Measurements from ENCODE around the gene S1PR4. TPM values are rescaled to one million over a fixed set of nuclear protein-coding genes. Genes with fewer than 3 reads are reported as not detected.

Gene S1PR4
- total and polyA plus RNA-seq, 9 of the 15 experiments (the other 6 are each of a cell fraction or from before 2014, with no cell fraction given), result 0.27 TPM; not detected in 8

DNA sequence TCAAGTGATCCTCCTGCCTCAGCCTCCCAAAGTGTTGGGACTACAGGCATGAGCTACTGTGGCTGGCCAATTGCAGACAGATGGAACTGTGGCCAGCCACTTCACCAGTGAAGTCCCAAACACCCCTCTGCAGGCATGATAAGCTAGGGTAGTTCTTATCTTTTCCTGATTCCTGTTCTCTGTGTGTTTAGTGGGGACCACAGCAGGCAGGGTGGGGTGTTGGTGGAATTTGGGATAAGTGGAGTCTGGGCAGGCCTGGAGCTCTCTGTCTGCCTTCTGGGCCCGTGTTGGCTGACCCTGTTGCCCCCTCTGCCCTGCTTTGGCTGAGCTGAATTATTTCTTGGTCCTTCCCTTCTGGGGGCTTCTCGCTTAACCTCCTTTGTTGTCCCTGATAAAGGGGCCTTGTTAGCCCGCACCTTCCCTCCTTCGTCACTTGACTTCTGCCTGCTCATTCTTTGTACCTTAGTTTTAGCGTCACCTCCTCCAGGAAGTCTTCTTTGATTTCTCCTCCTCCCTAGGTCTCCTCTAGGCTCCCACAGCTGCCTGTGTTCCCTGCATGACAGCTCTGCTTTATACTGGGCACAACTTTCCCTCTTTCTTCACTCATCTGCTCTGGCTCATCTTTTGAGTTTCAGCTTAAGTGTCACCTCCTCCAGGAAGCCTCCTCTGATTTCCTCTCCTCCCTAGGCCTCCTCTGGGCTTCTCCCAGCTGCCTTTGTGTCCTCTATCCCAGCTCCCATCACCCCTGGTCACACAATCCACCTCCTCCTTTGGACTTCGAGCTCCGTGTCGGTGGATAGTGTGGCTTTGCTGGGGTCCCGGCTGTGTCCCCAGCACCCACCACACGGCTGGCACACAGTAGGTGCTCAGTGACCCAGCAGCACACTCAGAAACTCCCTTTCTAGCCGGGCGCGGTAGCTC is 5.4 kb downstream of the S1PR4 start (continued):
- peak; percentile 87 for TF ChIP-seq TCF3 (CRISPR knock-in tag; IDR thresholded peaks at IDR 0.05)
- peak; percentile 71; the same call in 1 of the 2 replicates for TF ChIP-seq MTA1 (IDR thresholded peaks at IDR 0.05; ENCODE audit: borderline replicate concordance)
- peak; percentile 70 for TF ChIP-seq SMARCA4 (IDR thresholded peaks at IDR 0.05)
- peak; percentile 44; the same call in 1 of the 2 replicates for TF ChIP-seq FOSL1 (tag; conservative IDR thresholded peaks at IDR 0.05)
- no peak for TF ChIP-seq HNRNPK (IDR thresholded peaks at IDR 0.05; ENCODE audit: low read depth, low read length, poor library complexity, severe bottlenecking)
- 0 out of 2 replicates have a peak, but pooled peaks have one; percentile 46 for TF ChIP-seq SMAD4 (CRISPR knock-in tag; conservative IDR thresholded peaks at IDR 0.05)
- TF ChIP-seq, protein P1, sequence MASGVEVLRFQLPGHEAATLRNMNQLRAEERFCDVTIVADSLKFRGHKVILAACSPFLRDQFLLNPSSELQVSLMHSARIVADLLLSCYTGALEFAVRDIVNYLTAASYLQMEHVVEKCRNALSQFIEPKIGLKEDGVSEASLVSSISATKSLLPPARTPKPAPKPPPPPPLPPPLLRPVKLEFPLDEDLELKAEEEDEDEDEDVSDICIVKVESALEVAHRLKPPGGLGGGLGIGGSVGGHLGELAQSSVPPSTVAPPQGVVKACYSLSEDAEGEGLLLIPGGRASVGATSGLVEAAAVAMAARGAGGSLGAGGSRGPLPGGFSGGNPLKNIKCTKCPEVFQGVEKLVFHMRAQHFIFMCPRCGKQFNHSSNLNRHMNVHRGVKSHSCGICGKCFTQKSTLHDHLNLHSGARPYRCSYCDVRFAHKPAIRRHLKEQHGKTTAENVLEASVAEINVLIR (CRISPR knock-in tag; IDR thresholded peaks at IDR 0.05), result 0 out of 2 replicates have a peak, but pooled peaks have one; percentile 9
- TF ChIP-seq, protein P2, sequence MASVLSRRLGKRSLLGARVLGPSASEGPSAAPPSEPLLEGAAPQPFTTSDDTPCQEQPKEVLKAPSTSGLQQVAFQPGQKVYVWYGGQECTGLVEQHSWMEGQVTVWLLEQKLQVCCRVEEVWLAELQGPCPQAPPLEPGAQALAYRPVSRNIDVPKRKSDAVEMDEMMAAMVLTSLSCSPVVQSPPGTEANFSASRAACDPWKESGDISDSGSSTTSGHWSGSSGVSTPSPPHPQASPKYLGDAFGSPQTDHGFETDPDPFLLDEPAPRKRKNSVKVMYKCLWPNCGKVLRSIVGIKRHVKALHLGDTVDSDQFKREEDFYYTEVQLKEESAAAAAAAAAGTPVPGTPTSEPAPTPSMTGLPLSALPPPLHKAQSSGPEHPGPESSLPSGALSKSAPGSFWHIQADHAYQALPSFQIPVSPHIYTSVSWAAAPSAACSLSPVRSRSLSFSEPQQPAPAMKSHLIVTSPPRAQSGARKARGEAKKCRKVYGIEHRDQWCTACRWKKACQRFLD (CRISPR knock-in tag; IDR thresholded peaks at IDR 0.05), result peak; percentile 61; the same call in 1 of the 2 replicates
- TF ChIP-seq KDM1A (IDR thresholded peaks at IDR 0.05), result peak; percentile 99
- TF ChIP-seq CC2D1A (IDR thresholded peaks at IDR 0.05), result peak; percentile 75
- peak; percentile 40; the same call in 1 of the 2 replicates for TF ChIP-seq POLR2AphosphoS5 (IDR thresholded peaks at IDR 0.05; ENCODE audit: control insufficient read depth, insufficient read depth, low read depth, low read length)
- no peak for TF ChIP-seq KDM4B (IDR thresholded peaks at IDR 0.05; ENCODE audit: borderline replicate concordance in 2 of 2, low read depth in 1 of 2)
- TF ChIP-seq, protein P3, sequence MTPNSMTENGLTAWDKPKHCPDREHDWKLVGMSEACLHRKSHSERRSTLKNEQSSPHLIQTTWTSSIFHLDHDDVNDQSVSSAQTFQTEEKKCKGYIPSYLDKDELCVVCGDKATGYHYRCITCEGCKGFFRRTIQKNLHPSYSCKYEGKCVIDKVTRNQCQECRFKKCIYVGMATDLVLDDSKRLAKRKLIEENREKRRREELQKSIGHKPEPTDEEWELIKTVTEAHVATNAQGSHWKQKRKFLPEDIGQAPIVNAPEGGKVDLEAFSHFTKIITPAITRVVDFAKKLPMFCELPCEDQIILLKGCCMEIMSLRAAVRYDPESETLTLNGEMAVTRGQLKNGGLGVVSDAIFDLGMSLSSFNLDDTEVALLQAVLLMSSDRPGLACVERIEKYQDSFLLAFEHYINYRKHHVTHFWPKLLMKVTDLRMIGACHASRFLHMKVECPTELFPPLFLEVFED (CRISPR knock-in tag; conservative IDR thresholded peaks at IDR 0.05), result 0 out of 2 replicates have a peak, but pooled peaks have one; percentile 27
- peak; percentile 47; the same call in 1 of the 2 replicates for TF ChIP-seq MTA2 (IDR thresholded peaks at IDR 0.05; ENCODE audit: low read depth)
- TF ChIP-seq CCAR2 (IDR thresholded peaks at IDR 0.05; ENCODE audit: low read depth, low read length), result 0 out of 2 replicates have a peak, but pooled peaks have one; percentile 40
- TF ChIP-seq CBFA2T3 (IDR thresholded peaks at IDR 0.05), result peak; percentile 91
- no peak for TF ChIP-seq SIX5 (IDR thresholded peaks at IDR 0.05; ENCODE audit: borderline replicate concordance in 1 of 2, insufficient read depth in 1 of 2, low read depth in 1 of 2, low read length in 2 of 2)
- peak; percentile 79 for TF ChIP-seq DPF2 (IDR thresholded peaks at IDR 0.05)
- peak; percentile 70 for TF ChIP-seq MIER1 (IDR thresholded peaks at IDR 0.05; ENCODE audit: low read depth)
- TF ChIP-seq SMARCA5 (IDR thresholded peaks at IDR 0.05), result peak; percentile 100
- 0 out of 2 replicates have a peak, but pooled peaks have one; percentile 25 for TF ChIP-seq FOXK1 (CRISPR knock-in tag; IDR thresholded peaks at IDR 0.05; ENCODE audit: borderline replicate concordance)
- TF ChIP-seq HLTF (IDR thresholded peaks at IDR 0.05), result peak; percentile 20; the same call in 1 of the 2 replicates
- peak; percentile 49; the same call in 1 of the 2 replicates for TF ChIP-seq ZNF24 (IDR thresholded peaks at IDR 0.05)
- peak; percentile 58; the same call in 1 of the 2 replicates for TF ChIP-seq ZNF3 (CRISPR knock-in tag; IDR thresholded peaks at IDR 0.05)
- TF ChIP-seq RBM15 (IDR thresholded peaks at IDR 0.05; ENCODE audit: insufficient read depth, low read length), result no peak
- TF ChIP-seq PTBP1 (IDR thresholded peaks at IDR 0.05; ENCODE audit: low read depth, low read length), result peak; percentile 99

Data from K562 (cell line).